ENCODE data around the gene RNF224.
A peak's percentile ranks its signal among the peaks of the same experiment; 100 is the strongest.

Gene RNF224

DNA sequence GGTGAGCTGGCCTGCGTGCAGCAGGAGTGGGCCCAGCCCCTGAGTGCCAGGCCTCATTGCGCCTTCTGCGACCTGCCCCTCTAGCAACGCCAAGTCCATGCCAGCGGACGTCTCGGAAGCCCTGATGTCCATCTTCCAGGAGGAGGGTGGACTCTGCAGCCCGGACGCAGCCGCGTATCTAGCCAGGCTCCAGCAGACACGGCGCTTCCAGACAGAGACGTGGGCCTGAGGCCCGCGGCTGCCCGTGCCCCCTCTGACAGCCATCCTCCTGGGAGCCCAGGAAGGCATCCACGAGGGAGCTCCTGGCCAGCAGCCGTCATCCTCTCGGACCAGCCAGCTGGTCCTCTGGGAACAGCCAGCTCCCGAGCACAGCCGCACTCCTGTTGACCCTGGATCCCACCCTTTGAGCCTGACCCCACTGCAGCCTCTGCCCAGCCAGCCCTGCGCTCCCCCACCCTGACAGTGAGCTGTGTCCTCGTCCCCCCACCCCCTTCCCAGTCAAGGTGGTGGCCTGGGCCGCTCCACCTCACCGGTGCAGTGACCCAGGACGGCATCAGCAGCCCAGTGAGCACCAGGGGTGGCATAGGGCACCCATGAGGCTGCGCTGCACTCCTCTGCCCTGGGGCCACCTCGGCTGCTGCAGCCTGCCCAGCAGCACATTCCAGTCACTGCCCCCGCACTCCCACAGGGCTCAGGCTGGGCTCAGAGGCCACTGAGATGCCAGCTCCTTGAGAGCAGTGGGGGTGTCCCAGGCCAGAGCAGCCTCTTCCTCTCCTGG lies 10.9 kb upstream of the RNF224 start:
- no peak for DNase-seq

DNA sequence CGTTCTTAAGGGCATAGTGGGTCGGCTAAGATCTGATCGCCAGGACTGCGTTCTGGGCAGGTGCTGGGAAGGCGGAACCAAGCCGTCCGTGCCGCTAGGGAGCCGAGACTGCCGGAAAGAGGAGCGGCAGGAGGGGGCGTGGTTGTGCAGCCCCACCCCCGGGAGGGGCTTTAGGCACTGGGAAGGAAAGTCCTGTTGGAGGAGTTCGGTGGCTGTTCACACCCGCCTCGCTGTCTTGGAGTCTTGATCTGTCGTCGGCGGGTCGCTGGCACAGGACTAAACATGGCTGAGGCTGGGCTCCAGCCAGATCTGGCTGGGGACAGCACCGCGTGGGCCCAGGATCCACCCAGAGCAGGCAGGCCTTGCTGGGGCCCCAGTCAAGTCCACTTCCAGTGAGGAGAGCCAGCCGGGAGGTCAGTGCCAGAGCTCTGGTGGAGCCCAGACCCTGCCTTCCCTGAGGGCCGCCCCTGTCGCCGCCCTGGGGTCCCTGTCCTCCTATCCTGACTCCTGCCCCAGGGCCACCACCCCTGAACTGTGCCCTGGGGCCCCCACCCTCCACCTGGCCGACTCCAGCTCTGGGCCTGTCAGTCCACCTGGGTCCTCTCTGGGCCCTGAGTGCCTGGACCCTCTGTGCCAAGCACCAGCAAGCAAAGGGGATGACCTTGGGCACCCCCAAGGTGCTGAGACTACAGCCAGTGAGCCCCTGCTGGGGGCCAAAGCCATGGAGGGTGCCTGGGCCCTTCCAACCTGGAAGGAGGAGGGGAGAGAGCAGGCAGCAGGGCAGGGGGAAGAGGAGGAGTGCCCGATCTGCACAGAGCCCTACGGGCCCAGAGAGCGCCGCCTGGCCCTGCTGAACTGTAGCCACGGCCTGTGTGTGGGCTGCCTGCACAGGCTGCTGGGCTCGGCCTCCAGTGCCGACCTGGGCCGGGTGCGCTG lies 9.8 kb upstream of the RNF224 start:
- peak; percentile 40 for DNase-seq

DNA sequence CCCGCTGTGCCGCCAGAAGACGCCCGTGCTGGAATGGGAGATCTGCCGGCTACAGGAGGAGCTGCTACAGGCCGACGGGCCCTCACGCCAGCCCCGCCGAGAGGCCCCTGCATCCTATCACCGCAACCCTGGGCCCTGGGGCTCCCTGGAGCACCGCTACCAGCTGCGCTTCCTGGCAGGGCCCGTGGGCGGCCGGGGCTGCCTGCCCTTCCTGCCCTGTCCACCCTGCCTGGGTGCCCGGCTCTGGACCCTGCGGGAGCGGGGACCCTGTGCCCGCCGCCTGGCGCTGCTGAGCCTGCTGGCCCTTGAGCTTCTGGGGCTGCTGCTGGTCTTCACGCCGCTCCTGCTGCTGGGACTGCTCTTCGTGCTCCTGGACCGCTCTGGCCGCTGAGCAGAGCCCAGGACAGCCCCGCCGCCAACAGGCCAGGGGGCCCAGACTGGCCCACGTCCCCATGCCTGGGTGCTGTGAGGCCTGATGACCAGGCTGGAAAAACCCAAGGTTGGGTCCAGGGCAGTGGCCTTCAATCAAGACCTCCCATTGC lies 9.0 kb upstream of the RNF224 start:
- DNase-seq: no peak

DNA sequence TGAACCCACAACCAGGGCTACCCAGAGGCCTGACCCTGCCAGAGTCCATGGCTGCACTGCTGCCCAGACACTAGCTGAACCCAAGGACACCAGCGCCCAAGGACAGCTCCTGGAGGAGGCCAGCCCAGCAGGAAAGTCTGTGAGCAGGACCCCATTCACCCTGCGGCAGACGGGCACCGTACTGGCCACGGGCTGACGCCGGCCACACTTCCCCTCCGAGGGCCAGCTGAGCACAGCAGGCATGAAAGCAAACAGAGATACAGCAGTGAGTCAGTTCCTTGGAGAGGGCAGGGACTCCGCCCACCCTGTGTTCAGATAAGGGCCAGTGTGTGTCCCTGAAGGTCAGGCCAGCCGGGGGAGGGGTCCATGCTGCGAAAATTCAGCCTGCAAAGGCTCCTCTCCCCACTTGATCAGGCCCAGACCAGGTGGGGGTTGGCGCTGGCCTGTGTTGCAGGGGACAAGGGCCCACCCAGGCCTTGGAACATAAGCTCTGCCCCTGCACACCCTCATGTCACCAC lies 8.5 kb upstream of the RNF224 start:
- no peak for DNase-seq

DNA sequence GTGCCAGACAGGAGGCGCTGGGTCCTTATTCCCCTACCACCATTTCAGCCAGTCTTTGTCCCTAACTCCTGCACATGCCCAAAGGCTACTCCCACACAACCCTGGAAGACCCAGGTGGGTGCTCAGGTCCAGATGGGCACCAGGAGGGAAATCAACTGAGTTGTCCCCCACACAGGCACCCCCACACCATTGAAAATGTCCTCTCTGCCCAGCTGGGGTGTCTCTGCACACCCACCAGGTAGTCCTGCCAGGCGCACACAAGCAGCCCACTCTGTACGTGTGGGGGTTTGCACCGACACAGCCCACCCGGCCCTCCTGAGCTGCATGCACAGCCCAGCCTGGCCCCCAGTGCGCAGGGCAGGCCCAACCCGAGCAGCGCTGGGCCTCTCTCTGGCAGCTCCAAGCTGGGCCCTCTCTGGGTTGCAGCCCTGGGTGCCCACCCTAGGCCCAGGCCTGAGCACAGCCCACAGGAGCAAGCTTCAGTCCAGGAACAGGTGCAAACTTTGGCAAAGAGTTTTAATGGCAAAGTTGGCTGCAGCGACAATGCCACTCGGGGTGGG lies 7.5 kb upstream of the RNF224 start:
- no peak for DNase-seq

DNA sequence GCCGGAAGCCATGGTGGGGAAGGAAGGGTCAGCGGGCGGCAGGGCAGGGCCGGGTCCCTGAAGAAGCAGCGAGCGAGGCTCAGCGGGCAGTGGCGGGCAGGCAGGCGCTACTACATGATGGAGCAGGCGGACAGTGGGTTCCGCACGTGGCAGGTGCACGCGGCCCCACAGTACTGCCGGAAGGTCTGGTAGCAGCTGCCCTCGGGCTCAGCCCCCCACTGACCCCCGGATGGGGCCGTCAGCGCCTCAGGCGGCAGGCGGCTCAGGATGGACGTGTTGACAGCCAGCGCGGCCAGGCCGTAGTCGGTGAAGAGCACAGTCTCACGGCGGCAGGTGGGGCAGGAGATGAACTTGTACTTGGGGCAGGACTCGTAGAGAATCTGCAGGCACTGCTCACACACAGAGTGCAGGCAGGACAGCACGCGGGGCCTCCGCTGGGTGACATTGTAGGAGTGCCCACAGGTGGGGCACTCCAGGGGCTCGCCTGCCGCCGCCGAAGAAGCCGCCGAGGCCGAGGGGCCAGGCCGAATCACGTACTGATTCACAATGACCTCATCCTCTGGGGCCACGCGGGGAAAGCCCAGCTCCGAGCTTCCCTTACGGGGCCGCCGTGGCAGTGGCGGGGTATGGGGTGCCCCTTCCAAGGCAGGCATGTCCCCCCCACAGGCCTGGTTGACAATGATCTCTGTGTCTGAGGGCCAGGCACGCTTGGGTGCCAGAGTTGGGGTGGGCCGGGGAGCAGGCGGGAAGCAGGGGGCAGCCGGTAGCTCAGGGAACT lies 6.8 kb upstream of the RNF224 start:
- DNase-seq: no peak

DNA sequence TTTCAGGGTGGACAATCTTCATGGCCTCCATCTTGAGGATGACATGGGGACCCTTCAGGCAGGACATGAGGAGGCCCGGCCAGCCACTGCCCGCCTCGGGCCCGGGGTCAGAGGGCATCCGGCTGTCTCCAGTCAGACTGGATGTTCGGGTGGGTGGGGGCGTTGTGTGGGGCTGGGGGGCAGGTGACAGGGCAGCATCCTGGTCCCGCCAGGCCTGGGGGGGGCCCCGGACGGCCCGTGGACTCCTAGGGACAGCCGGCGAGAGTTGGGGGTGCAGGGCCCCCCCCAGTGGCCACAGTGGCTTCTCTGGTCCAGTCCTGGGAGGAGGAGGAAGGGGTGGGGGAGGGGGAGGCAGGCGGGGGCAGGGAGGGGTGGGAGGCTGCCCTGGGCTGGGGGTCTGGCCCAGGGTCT lies 6.2 kb upstream of the RNF224 start:
- no peak for DNase-seq

DNA sequence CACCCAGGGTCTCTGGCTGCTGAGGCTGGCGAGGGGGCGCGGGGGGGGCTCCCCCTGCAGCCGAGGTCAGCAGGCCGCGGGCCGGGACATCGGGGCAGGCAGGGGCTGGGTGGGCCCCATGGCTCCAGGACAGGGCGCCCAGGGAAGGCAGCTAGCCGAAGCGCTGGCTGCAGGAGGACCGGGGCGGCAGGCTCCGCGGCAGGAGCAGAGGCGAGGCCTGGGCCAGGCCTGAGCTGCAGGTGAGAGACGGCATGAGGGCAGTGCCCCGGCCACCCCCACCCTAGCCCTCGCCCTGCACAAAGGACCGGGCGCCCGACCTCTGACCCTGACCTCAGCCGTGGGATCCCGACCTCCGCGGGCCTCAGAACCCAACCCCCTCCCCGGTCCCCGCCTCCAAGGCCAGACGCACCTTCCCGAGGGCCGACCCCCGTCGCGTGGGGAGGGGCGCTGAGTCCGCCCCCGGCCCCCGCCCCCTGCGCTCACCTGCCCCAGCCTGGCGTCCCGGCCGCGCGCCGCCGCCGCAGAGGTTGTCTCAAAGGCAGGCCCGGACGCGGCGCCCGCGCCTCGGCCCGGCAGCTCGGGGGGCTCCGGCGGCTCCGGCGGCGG lies 5.7 kb upstream of the RNF224 start:
- DNase-seq: peak; percentile 44

DNA sequence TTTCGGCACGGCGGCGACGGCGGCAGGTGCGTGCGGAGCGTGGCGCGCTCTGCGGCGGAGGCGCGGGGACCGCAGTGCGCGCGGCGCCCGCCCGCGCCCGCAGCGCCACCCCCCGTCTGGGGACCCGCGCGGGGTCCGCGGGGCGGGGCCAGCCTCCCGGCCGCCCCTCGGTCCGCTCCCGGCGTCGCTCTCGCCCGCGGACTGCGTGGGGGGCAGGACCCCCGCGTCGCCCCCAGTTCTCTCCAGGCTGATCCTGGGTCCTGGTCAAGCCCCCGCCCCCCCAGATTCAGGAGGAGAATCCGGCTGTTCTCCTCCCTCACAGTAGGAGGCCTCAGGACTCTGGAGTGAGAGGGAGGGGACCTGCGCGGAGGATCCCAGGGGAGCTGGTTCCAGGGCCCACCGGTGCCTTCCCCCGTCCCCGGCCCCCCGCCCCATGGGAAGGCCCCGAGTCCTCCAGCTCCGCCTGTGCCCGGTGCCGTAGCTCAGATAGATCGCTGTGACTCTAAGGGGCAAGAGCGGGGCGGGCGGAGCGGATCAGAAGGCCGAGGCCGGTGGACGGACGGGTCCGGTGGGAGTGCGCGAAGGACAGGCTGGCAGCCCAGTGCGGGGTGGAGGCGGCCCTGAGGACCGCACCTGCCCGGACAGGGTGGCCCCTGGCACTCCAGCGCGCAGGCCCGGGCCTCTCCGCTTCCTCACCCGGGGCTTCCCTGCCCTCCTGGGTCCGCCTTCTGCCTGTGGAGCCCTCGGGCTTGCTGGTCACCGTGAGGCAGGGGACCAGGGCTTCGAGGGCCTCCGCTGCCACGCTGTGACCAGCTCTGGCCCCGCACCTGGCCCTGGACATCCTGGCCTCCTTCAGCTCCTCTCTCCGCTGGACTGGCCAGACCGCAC lies 4.9 kb upstream of the RNF224 start, which contains the start of gene RNF208:
RNF208 (minus strand) TSS at position 51 of the 888 bp plus-strand sequence. CDS start 1,028 bp downstream, outside the sequence.
- peak; percentile 24 for DNase-seq

DNA sequence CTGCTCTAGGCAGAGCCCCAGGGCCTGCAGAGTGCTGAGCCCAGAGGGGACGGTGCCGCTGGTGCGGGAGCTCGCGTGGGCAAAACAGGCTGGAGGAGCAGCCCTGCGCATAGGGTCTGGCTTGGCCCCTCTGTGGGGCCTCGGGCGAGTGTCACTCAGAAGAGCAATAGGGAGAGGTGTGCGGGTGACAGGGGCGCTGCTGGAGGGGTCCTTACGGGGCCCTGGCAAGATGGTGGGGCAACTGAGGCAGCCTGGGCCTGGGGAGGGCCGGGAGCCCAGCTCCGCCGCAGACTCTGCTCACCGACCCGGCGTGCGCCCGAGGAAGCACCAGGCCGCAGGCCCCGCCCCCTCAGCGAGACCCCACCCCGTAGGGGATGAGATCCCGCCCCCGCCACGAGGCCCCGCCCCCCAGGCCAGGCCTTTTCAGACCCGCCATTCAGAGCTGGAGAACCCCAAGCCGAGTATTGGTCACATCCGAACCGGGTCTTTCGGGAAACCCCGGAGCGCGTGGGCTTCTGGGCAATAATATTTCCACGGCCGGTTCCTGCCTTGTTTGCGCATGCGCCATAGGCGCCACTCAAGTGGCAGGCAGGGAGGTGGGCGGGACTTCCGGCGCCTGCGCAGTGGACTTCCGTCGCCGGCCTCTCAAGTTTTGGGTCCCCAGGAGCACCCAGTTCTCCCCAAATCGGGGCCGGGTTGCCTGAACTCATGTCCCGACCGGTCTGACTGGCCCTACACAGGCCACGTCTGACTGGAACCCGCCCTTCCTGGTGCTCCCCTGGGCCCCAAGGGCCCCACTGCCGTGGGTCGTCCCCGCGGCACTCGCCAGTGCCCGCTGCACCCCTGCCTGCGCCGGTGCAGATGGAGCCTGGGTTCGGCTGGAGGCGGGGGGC lies 4.0 kb upstream of the RNF224 start:
- peak; percentile 98 for DNase-seq

DNA sequence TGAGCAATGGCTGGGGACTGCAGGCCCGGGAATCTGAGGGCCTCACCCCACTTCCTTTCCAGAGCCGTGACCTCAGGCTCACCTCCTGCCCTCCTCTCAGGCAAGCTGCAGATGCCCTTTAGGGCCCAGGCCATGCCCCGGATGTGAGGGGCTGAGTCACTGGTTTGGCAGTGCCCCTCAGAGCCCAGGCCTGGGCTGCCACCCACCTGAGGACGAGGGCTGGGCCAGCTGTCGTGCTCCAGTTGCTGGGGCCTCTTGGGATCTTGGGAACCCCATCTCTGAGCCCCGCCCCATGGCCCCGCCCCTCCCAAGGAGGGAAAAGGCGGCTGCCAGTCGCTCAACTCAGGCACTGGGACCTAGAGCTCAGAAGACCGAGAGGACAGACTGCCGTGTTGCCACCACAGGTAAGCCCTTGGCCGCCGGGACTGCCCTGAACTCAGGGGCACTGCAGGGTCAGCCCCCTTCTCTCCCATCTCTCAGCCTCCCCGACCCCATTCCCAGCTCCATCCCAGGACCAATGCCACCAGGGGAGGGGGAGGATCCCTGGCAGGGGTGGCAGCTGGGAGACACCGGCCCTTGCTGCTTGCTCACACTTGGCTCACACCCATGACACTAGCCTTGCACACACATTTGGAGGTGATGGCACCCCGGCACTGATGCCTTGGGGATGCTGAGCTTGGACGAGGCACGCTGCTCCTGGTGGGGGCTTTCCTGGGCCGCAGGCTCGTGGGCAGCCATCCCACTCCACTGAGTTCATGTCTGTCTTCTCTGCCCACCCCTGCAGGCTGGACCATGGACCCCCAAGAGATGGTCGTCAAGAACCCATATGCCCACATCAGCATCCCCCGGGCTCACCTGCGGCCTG lies 2.2 kb upstream of the RNF224 start, which contains the start of gene CYSRT1:
CYSRT1 (plus strand) TSS at position 345 of the 865 bp plus-strand sequence; CDS start at position 793, 448 bp downstream.
- DNase-seq: no peak

DNA sequence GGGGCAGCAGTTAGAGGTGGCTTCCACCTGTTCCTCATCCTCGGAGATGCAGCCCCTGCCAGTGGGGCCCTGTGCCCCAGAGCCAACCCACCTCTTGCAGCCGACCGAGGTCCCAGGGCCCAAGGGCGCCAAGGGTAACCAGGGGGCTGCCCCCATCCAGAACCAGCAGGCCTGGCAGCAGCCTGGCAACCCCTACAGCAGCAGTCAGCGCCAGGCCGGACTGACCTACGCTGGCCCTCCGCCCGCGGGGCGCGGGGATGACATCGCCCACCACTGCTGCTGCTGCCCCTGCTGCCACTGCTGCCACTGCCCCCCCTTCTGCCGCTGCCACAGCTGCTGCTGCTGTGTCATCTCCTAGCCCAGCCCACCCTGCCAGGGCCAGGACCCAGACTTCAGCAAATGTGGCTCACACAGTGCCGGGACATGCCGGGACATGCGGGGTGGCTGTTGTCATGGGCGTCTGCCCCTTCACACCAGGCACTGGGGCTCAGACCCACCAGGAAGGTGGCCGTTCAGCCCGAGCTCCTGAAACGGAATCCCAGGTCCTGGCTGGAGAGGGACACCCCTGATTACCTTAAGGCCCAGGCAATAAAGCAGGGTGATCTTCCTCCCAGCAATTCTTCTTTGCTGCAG lies 1.5 kb upstream of the RNF224 start:
- DNase-seq: no peak

DNA sequence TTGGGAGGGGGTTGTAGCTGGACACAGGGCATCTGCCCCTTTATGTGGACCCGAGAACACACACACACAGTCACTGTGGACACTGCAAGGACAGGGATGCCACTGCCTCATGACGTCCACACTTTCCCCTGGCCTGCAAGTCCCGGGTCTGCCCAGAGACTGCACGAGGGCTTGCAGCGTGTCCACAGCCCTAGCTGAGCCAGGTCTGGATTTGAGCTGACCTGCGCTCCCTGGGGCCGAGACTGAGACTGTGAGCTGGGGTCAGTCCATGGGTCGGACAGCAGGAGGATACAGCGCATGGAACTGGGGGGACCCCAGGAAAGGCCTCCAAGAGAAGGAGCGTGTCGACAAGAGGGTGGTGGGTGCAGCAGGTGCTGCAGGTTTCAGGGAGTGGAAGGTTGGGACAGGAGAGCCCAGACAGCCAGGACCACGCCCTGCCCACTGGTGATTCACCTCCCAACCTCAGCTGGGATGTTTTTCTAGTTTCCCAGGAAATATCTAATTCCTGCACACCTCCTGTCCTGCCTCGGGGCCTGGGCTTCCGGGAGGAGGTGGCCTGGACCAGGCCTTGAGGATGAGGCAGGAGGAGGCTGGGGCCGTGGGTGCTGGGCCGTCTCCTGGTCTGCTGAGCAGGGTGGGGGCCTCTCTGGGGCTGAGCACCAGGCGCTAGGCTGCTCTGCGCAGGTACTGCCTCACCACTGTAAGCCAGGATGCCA lies 806 bp upstream of the RNF224 start:
- DNase-seq: no peak

DNA sequence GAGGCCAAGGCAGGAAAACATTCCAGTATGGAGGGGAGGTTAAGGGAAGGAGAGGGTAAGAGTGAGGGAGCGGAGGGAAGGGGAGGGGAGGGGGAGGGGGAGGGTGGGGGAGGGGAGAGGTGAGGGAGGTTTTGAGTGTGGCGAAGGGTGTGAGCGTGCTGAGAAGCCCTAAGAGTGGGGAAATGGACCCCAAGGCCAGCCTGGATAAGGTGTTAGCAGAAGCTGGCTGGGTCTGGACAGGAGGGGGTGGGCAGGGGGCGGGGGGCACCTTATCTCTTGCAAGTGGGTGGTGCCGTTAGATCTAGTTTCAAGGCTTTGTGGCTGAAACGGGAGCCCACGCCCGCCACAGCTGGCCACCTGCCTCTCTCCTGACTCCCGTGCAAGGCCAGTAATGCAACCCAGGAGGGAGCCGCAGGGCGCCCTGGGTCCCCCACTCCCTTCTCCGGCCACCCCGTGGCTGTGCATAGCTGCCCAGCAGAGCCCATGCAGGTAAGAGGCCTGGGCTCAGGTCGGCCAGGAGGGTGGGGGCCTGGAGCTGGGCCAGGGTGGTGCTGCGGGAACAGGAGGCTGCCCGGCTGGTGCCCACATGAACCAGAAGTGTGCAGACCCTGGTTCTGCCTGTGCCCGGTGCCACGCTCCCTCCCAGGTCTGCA lies 677 bp downstream of the RNF224 start:
- no peak for DNase-seq

DNA sequence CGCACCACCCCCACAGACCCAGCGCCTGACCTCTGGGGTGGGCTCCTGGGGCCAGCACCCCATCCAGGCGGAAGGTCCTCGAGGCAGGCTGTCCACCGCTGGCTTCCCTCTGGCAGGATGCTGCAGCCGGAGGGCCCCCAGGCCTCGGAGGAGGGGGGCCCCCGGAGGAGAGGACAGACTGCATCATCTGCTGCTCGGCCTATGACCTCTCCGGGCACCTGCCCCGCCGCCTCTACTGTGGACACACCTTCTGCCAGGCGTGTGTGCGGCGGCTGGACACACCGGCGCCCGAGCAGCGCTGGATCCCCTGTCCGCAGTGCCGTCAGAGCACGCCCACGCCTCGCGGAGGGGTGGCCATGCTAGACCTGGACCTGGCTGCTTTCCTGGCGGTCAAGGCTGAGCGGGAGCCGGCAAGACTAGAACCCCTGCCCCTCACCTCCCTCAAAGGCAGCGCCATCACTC lies 1.2 kb downstream of the RNF224 start:
- no peak for DNase-seq

Data from CD4-positive, alpha-beta T cell treated with Interleukin-17A for 4 hours (primary cell).